COLO668 (cell line): Measurements from ENCODE around the gene WDR82.
"Not testable (repeated sequence)": the region's sequence is repeated elsewhere in the genome, so short reads cannot be mapped to it uniquely, and the experiment has no call there.

Experiments used
- DNase-seq: peaks from one replicate; lab custom pipeline; 2025; ENCODE audit not compliant: unreplicated experiment; lab: John Stamatoyannopoulos, UW

WDR82 gene

GRCh38 chr3:52289747-52290595 lies 11.5 kb upstream of the WDR82 start:
- DNase-seq = peak; percentile 53

- no peak for DNase-seq
These were observed 10.9 kb upstream of the WDR82 start for GRCh38 chr3:52289338-52289746.

- no peak for DNase-seq
These were observed 10.2 kb upstream of the WDR82 start for GRCh38 chr3:52288674-52289073.

- no peak for DNase-seq
These were observed 8.3 kb upstream of the WDR82 start for GRCh38 chr3:52286777-52287110.

GRCh38 chr3:52284051-52284450 lies 5.6 kb upstream of the WDR82 start:
- not testable (repeated sequence) for DNase-seq

- no peak for DNase-seq
These were observed 4.9 kb upstream of the WDR82 start for GRCh38 chr3:52283306-52283705.

- DNase-seq = no peak
These were observed 3.7 kb upstream of the WDR82 start for GRCh38 chr3:52281981-52282801.

GRCh38 chr3:52280050-52280461 lies 1.6 kb upstream of the WDR82 start:
- DNase-seq = peak; percentile 16

- no peak for DNase-seq
These were observed 1.1 kb upstream of the WDR82 start for GRCh38 chr3:52279596-52279995.

GRCh38 chr3:52277972-52278509 lies 408 bp downstream of the WDR82 start:
- peak; percentile 71 for DNase-seq

- DNase-seq = peak; percentile 58
These were observed 1.1 kb downstream of the WDR82 start for GRCh38 chr3:52277071-52277964.

- DNase-seq = not testable (repeated sequence)
These were observed 3.7 kb downstream of the WDR82 start for GRCh38 chr3:52274781-52275180.

GRCh38 chr3:52272831-52273230 lies 5.6 kb downstream of the WDR82 start:
- no peak for DNase-seq

GRCh38 chr3:52272172-52272571 lies 6.3 kb downstream of the WDR82 start:
- DNase-seq = not testable (repeated sequence)

- no peak for DNase-seq
These were observed 8.1 kb downstream of the WDR82 start for GRCh38 chr3:52270252-52270754.

GRCh38 chr3:52269776-52270175 lies 8.7 kb downstream of the WDR82 start:
- no peak for DNase-seq

GRCh38 chr3:52268036-52268435 lies 10.4 kb downstream of the WDR82 start:
- no peak for DNase-seq

- no peak for DNase-seq
These were observed 13.1 kb downstream of the WDR82 start for GRCh38 chr3:52265387-52265786.

- no peak for DNase-seq
These were observed 16.0 kb downstream of the WDR82 start for GRCh38 chr3:52262447-52262846.

- DNase-seq = no peak
These were observed 19.0 kb downstream of the WDR82 start for GRCh38 chr3:52259448-52259847.

- no peak for DNase-seq
These were observed 19.4 kb downstream of the WDR82 start for GRCh38 chr3:52259035-52259434.
